ENCODE data around the gene GASK1A. TPM values are rescaled to one million over a fixed set of nuclear protein-coding genes. Genes with fewer than 3 reads are reported as not detected.
"Not testable (repeated sequence)": the region's sequence is repeated elsewhere in the genome, so short reads cannot be mapped to it uniquely, and the experiment has no call there.

Gene GASK1A
- total RNA-seq, 2 donors from 2014 or later, result not detected

DNA sequence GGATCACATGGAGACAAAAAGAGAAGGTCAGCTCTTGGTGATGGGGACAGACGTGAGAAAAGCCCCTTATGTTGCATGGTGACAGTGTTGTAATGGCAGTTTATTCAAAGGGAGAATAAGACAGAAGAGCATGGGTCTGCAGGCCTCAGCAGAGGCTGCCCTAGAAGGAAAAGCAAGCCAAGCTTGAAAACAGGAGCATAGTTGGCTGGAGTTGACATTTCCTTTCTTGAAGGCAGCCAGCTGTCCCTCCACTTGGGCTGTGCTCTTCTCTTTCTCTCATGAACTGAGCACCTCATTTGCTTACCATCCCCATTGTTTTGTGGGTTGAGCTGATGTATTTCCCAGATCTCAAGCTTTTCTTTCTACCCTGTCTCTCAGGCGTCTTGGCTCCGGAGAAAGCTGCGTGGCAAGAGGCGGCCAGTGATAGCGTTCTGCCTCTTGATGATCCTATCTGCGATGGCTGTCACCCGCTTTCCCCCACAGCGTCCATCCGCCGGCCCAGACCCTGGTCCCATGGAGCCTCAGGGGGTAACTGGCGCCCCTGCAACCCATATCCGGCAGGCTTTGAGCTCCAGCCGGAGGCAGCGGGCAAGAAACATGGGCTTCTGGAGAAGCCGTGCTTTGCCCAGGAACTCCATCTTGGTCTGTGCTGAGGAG is 52.9 kb downstream of the GASK1A start:
- H3K4me3 Mint-ChIP-seq, result no peak overlapping the region
- no peaks in the 10 kb centered on the region for H3K9me3 ChIP-seq (ENCODE audit: control insufficient read depth, low read length, poor library complexity, severe bottlenecking)
- H3K27ac Mint-ChIP-seq, result no peak overlapping the region
- peaks cover 7% of the 10 kb centered on the region for H3K4me1 Mint-ChIP-seq
- H3K36me3 Mint-ChIP-seq (ENCODE audit: low read depth), result no peaks in the 10 kb centered on the region
- ATAC-seq, result no peak
- H3K27me3 Mint-ChIP-seq, result peaks cover 6% of the 10 kb centered on the region
- DNase-seq, result no peak

DNA sequence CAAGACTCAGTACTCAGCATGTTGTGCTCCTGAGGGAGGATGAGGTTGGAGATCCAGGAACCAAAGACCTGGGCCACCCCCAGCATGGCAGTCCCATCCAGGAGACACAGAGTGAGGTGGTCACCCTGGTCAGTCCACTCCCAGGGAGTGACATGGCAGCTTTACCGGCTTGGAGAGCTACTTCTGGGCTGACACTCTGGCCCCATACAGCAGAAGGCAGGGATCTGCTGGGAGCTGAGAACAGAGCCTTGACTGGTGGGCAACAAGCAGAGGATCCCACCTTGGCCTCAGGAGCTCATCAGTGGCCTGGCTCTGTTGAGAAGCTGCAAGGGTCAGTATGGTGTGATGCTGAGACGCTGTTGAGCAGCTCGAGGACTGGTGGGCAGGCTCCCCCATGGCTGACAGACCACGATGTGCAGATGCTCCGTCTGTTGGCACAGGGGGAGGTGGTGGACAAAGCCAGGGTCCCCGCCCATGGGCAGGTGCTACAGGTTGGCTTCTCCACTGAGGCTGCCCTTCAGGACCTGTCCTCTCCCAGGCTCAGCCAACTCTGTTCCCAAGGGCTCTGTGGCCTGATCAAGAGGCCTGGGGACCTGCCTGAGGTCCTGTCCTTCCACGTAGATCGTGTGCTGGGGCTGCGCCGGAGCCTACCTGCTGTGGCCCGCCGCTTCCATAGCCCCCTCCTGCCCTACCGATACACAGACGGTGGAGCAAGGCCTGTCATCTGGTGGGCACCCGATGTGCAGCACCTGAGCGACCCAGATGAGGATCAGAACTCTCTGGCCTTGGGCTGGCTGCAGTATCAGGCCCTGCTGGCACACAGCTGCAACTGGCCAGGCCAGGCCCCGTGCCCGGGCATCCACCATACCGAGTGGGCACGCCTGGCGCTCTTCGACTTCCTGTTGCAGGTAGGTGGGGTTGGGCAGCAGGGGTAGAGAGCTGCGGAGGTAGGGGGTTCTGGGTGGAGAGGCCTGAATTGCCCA is 53.8 kb downstream of the GASK1A start:
- Mint-ChIP-seq H3K36me3 (ENCODE audit: low read depth) (no peaks in the 10 kb centered on the region), H3K4me3 (no peak overlapping the region), H3K27ac (no peak overlapping the region), H3K4me1 (peaks cover 7% of the 10 kb centered on the region), H3K27me3 (peaks cover 6% of the 10 kb centered on the region)
- DNase-seq (no peak), ATAC-seq (no peak)
- H3K9me3 ChIP-seq (ENCODE audit: control insufficient read depth, low read length, poor library complexity, severe bottlenecking), result no peaks in the 10 kb centered on the region

DNA sequence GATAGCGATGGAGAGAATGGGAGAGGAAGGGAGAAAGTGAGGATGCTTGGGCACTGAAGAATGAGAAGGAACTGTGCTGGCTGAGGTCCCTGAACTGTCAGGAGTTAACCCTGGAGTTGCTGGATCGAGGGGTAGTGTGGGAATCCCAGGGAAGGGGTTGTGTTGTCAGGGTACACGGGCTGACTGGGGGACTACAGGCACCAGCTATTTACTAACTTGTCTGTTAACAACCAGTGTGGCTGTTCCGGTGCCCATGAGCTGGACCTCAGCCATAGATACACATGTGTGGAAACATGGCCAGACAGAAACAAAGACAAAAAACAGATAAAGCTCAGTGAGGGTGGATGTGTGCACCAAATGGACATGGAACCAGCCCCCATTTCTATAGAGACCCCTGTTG is 55.1 kb downstream of the GASK1A start:
- peaks cover 6% of the 10 kb centered on the region for H3K27me3 Mint-ChIP-seq
- ATAC-seq (no peak), DNase-seq (no peak)
- no peaks in the 10 kb centered on the region for H3K36me3 Mint-ChIP-seq (ENCODE audit: low read depth)
- H3K4me3 Mint-ChIP-seq, result no peak overlapping the region
- H3K9me3 ChIP-seq (ENCODE audit: control insufficient read depth, low read length, poor library complexity, severe bottlenecking), result no peaks in the 10 kb centered on the region
- peaks cover 13% of the 10 kb centered on the region for H3K4me1 Mint-ChIP-seq
- H3K27ac Mint-ChIP-seq, result no peak overlapping the region

DNA sequence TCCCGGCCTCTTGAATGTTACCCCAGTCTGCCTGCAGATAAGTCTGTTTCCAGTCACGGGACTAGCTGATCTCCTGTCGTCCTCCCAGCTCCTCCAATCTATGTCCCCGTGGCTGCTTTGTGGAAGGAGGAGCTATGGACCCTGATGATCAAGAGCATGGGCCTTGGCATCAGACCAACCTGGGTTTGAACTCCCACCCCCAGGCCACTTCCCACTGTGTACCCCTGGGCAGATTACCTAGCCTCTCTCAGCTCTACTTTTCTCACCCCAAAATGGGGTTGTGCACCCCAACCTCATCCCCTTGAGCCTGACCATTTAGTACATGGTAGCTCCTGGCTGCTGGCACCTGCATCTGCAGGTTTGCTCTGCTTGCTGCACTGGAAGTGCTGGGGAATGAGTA is 55.8 kb downstream of the GASK1A start:
- H3K4me1 Mint-ChIP-seq, result peaks cover 16% of the 10 kb centered on the region
- H3K36me3 Mint-ChIP-seq (ENCODE audit: low read depth), result no peaks in the 10 kb centered on the region
- no peaks in the 10 kb centered on the region for H3K9me3 ChIP-seq (ENCODE audit: control insufficient read depth, low read length, poor library complexity, severe bottlenecking)
- no peak overlapping the region for H3K4me3 Mint-ChIP-seq
- ATAC-seq (no peak), DNase-seq (no peak)
- no peak overlapping the region for H3K27ac Mint-ChIP-seq
- H3K27me3 Mint-ChIP-seq, result peaks cover 6% of the 10 kb centered on the region

DNA sequence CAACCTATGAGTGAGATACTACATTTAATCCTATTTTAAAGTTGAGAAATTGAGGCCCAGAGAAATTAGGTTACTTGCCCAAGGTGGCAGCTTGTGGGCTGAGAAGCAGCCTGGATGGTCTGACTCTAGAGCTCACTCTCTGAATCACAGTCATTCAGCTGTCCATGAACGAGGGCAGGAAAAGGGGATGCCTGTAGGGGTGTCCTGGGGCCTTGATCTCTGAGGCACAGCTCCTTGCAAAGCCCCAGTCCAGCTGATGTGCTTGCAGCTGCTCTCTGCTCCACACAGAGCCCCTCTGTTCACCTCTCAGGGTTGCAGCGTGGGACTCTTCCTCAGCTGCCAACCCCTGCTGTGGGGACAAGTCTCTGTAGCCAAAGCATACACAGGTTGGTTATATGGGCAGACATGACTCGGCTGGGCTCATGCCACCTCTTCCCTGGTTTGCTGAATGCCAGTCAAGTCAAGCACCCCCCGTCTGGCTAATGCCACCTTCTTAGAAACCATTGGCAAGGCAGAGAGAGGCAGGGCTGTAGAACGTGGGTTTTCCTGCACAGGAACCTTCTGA is 56.8 kb downstream of the GASK1A start:
- no peaks in the 10 kb centered on the region for H3K36me3 Mint-ChIP-seq (ENCODE audit: low read depth)
- peaks cover 16% of the 10 kb centered on the region for H3K4me1 Mint-ChIP-seq
- no peak overlapping the region for H3K4me3 Mint-ChIP-seq
- ATAC-seq, result no peak
- peaks cover 6% of the 10 kb centered on the region for H3K27me3 Mint-ChIP-seq
- DNase-seq, result no peak
- no peaks in the 10 kb centered on the region for H3K9me3 ChIP-seq (ENCODE audit: control insufficient read depth, low read length, poor library complexity, severe bottlenecking)
- no peak overlapping the region for H3K27ac Mint-ChIP-seq

DNA sequence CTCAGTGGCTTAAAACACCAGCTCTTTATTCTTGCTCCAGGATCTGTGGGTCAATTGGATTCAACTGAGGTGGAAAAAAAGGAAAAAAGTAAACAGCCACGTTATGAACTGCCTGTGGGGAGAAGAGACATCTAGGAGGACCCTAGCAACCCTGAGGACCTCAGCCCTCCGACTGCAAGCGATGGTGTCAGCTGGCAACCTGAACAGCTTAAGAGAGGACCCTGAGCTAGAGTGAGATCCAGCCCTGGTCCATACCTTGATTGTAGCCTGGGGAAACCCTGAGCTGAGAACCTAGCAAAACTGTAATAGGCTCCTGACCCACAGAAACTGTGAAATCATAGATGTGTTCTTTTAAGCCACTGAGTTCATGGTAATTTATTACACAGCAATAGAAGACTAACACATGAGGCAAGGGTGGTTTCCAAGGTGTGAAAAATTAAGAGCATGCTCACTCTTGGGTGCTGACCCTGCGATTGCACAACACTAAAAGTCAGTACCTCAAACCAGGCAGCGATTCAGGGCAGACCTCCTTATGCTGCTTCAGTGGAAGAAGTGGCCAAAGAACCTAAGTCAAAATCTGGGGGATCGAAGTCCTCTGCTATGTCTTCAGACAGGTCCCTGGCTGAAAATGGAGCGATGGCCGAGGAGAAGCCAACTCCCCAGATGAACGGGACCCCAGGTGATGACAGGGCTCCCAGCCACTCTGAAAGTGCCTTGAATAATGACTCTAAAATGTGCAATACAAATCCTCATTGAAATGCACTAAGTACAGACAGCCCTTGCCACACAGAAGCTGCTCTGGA is 57.7 kb downstream of the GASK1A start:
- Mint-ChIP-seq H3K27me3 (peaks cover 6% of the 10 kb centered on the region), H3K4me3 (no peak overlapping the region), H3K4me1 (peaks cover 13% of the 10 kb centered on the region), H3K36me3 (ENCODE audit: low read depth) (no peaks in the 10 kb centered on the region), H3K27ac (no peak overlapping the region)
- ATAC-seq (no peak), DNase-seq (no peak)
- no peaks in the 10 kb centered on the region for H3K9me3 ChIP-seq (ENCODE audit: control insufficient read depth, low read length, poor library complexity, severe bottlenecking)

DNA sequence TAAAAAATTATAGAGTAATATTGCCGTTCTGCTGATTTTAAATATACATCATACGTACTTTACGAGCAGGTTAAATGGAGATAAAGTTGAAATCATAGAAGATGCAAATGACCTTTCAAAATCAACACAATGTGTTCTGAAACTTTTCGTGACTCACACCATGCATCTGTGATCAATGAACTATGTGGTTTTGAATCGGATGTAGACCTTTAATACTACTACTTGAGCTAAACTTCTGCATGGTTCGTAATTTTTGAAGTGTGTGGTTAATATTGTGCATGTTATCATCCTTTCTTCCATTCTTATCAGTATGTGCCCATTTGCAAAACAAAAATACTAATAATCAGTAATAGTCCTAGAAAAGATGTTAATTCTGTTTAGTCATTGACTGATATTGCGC is 58.9 kb downstream of the GASK1A start:
- no peaks in the 10 kb centered on the region for H3K9me3 ChIP-seq (ENCODE audit: control insufficient read depth, low read length, poor library complexity, severe bottlenecking)
- Mint-ChIP-seq H3K36me3 (ENCODE audit: low read depth) (no peaks in the 10 kb centered on the region), H3K4me3 (peak overlapping the region; percentile 39), H3K27me3 (peaks cover 6% of the 10 kb centered on the region), H3K4me1 (peaks cover 13% of the 10 kb centered on the region), H3K27ac (peak overlapping the region; percentile 53)
- DNase-seq (no peak), ATAC-seq (peak; percentile 70)

DNA sequence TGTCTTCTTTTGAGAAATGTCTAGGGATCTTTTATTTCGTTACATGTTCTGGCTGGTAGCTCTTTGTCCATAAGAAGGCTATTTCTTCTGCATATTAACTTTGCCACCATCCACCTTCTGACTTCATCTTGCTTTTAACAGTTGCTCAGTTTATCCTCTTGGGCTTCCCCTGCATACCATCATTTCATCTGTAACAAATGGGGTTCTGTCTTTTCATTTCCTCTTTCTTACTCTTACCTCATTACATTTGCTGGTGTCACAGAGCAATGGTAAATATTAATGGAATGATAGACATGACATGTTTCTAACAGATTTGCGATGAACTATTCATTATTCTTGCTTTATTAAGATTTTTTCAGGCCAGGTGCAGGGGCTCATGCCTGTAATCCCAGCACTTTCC is 62.4 kb downstream of the GASK1A start:
- no peak overlapping the region for H3K27ac Mint-ChIP-seq
- ATAC-seq, result no peak
- H3K4me1 Mint-ChIP-seq, result peaks cover 10% of the 10 kb centered on the region
- no peaks in the 10 kb centered on the region for H3K9me3 ChIP-seq (ENCODE audit: control insufficient read depth, low read length, poor library complexity, severe bottlenecking)
- H3K4me3 Mint-ChIP-seq, result no peak overlapping the region
- no peak for DNase-seq
- H3K27me3 Mint-ChIP-seq, result no peaks in the 10 kb centered on the region
- H3K36me3 Mint-ChIP-seq (ENCODE audit: low read depth), result no peaks in the 10 kb centered on the region

DNA sequence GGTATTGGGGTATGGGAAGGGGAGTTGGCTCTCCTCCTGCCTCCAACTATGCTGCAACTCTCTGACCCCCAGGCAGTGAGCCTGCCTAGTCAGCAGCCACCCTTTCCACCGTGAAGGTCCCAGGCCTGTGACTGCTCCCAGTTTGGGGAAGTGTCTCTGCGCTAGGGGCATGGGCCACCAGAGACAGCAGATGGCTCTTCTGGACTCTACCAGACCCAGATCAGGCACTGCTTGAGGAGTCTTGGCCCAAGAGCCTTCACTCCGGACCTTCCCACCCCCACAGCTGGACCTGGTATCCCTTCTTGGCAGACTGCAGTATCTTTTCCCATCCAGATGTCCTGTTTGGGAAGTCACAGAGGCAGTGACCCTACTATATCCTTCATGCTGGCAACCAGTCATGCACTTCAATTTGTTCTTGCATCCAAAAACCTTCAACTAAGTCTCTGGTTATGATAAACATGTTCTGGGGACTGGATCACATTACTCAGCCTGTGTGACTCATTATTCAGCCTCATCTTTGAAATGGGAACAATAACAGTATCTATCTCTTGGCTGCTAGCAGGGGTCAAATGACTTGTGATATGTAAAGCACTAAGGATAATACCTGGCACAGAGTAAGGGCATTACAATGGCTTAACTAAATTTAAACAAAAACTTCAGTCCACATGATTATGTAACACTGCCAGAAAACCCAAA is 64.1 kb downstream of the GASK1A start:
- ATAC-seq (no peak), DNase-seq (no peak)
- Mint-ChIP-seq H3K4me3 (no peak overlapping the region), H3K27ac (no peak overlapping the region), H3K27me3 (no peaks in the 10 kb centered on the region), H3K36me3 (ENCODE audit: low read depth) (no peaks in the 10 kb centered on the region), H3K4me1 (peaks cover 8% of the 10 kb centered on the region)
- H3K9me3 ChIP-seq (ENCODE audit: control insufficient read depth, low read length, poor library complexity, severe bottlenecking), result no peaks in the 10 kb centered on the region

DNA sequence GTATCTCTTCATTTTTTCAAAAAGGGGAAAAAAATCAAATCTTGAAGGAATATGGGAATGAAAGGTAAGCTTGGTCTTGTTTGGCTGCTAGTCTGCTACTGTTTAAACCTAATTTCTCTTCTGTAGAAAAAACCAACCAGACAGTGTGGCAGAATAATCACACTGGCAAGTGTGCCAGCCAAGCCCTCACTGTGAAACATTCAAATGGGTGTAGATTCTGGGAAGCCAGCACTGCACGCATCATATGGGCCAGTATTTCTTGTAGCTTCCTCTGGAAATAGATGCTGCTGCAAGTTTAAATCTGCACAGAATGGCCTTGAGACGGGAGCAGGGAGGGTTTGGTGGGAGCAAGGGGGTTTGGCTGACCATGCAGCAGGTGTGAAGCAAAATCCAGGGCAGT is 64.7 kb downstream of the GASK1A start:
- peaks cover 3% of the 10 kb centered on the region for H3K4me1 Mint-ChIP-seq
- no peak overlapping the region for H3K4me3 Mint-ChIP-seq
- DNase-seq (no peak), ATAC-seq (no peak)
- no peaks in the 10 kb centered on the region for H3K27me3 Mint-ChIP-seq
- H3K9me3 ChIP-seq (ENCODE audit: control insufficient read depth, low read length, poor library complexity, severe bottlenecking), result no peaks in the 10 kb centered on the region
- H3K27ac Mint-ChIP-seq, result no peak overlapping the region
- H3K36me3 Mint-ChIP-seq (ENCODE audit: low read depth), result no peaks in the 10 kb centered on the region

DNA sequence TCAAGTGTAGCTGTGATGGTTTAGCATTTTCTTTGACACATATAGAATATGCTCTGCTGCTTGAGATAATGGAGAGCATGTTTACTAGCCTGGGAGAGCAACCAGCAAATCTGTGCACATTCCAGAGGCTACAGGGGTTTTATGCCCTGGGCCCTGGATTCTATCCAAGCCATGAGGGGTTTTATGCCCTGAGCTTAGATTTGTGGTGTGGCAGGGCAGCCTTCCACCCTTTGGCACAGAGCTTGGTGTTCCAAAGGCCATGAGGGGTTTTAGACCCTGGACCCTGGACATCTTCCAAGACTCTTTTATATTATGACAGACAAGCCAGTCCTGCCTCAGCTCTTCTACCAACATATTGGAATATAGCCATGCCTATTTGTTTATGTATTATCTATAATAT is 66.0 kb downstream of the GASK1A start:
- not testable (repeated sequence) for H3K27me3 Mint-ChIP-seq; H3K4me3 Mint-ChIP-seq; H3K27ac Mint-ChIP-seq; H3K9me3 ChIP-seq (ENCODE audit: control insufficient read depth, low read length, poor library complexity, severe bottlenecking); H3K4me1 Mint-ChIP-seq; H3K36me3 Mint-ChIP-seq (ENCODE audit: low read depth); DNase-seq; ATAC-seq

DNA sequence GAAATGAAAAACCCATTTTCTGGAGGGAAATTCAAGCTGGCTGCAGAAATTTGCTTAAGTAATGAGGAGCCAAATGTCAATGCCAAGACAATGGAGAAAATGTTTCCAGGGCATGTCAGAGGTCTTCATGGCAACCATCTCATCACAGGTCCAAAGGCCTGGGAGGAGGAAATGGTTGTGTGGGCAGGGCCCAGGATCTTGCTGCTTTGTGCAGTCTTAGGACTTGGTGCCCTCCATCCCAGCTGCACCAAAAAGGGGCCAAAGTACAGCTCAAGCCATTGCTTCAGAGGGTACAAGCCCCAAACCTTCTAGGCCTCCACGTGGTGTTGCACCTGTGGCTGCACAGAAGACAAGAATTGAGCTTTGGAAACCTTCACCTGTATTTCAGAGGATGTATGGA is 67.5 kb downstream of the GASK1A start:
- peaks cover 3% of the 10 kb centered on the region for H3K9me3 ChIP-seq (ENCODE audit: control insufficient read depth, low read length, poor library complexity, severe bottlenecking)
- no peaks in the 10 kb centered on the region for H3K27me3 Mint-ChIP-seq
- DNase-seq (no peak), ATAC-seq (no peak)
- no peak overlapping the region for H3K4me3 Mint-ChIP-seq
- peaks cover 2% of the 10 kb centered on the region for H3K36me3 Mint-ChIP-seq (ENCODE audit: low read depth)
- no peak overlapping the region for H3K27ac Mint-ChIP-seq
- H3K4me1 Mint-ChIP-seq, result no peaks in the 10 kb centered on the region

Data from T-helper 17 cell (primary cell).